Progenitor cell of endocrine pancreas (in vitro differentiated cells): Measurements from ENCODE around the gene MRPL19. TPM values are rescaled to one million over a fixed set of nuclear protein-coding genes. Genes with fewer than 3 reads are reported as not detected.
"Not testable (repeated sequence)": the region's sequence is repeated elsewhere in the genome, so short reads cannot be mapped to it uniquely, and the experiment has no call there.

ENCODE experiments used
- DNase-seq: peaks from one replicate; pipeline ENCODE4 v3.0.0; 2021; ENCODE audit warnings: low spot score; ENCODE audit not compliant: unreplicated experiment
- H3K27ac Mint-ChIP-seq: 2 replicates; pipeline ENCODE4 v1.8.0; 2021; ENCODE audit warnings: mild to moderate bottlenecking, moderate library complexity, mixed read lengths
- H3K27me3 Mint-ChIP-seq: 2 replicates; pipeline ENCODE4 v1.8.0; 2021; ENCODE audit warnings: mixed read lengths
- H3K36me3 Mint-ChIP-seq: 2 replicates; pipeline ENCODE4 v1.8.0; 2022; ENCODE audit warnings: mixed read lengths; ENCODE audit not compliant: insufficient read depth
- H3K4me1 Mint-ChIP-seq: 2 replicates; pipeline ENCODE4 v1.8.0; 2021; ENCODE audit warnings: low read depth, mixed read lengths
- H3K4me3 Mint-ChIP-seq: 2 replicates; pipeline ENCODE4 v1.8.0; 2021; ENCODE audit warnings: low read depth, mild to moderate bottlenecking, moderate library complexity, mixed read lengths
- H3K9me3 Mint-ChIP-seq: 2 replicates; pipeline ENCODE4 v1.8.0; 2021; ENCODE audit warnings: low read depth, mixed read lengths
- total RNA-seq: library from RNA; stranded (reverse); gene quantifications from 2 replicates; pipeline ENCODE4 v1.2.1, GENCODE V29; 2021
- TF ChIP-seq, protein P1 (sequence below): fragments of 200-600 bp; sonication (generic); IDR thresholded peaks from one replicate; pipeline ENCODE4 v1.5.0; 2021; ENCODE audit warnings: antibody characterized with exemption, mild to moderate bottlenecking; ENCODE audit not compliant: unreplicated experiment

The MRPL19 gene
- total RNA-seq, 1 donor from 2014 or later: 73.1 TPM

DNA sequence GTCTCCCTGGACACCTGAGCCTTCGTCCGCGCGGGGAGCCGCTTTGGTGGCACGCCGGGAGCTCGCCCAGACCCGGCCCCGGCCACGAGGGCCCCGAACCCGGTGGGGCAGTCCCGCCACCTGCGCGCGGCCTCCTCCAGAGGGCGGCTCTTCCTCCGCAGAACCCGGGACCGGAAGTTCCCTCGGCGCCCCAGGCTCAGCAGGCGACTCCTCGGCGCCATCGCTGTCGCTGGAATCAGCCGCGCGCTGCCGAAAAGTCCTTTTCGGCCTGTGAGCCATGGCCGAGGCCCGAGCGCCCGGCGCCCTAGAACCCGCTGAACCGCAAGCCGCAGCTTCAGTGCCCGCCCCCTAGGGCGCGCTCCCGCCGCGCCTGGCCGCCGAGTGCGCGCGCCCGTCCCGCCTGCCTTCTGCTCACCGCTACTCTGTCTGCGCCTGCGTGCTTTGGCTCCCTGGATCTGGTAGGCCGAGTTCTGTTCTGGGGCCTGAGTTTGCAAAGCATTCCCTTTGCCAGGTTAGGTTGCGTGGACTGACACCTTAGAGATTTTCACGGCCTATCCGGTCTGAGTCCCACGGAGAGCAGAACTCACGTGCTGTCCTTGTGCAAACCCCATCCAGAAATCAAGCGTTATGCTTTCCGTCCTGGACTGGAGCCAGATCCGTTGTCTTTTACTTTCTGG, 64.1 kb downstream of the MRPL19 start, which contains the start of gene GCFC2:
Gene GCFC2, minus strand, starts transcription at position 339 of the 677 bp plus-strand sequence. Its CDS starts 60 bp downstream, at position 279.
- peaks cover 11% of the 10 kb centered on the region for H3K36me3 Mint-ChIP-seq
- peaks cover 5% of the 10 kb centered on the region for H3K9me3 Mint-ChIP-seq
- DNase-seq: peak; percentile 71
- H3K4me3 Mint-ChIP-seq: peak within 1 kb of the TSS; percentile 76
- peak within 1 kb of the TSS; percentile 98 for H3K27ac Mint-ChIP-seq
- no peaks in the 10 kb centered on the region for H3K27me3 Mint-ChIP-seq
- peaks cover 25% of the 10 kb centered on the region for H3K4me1 Mint-ChIP-seq
- TF ChIP-seq, protein P1, sequence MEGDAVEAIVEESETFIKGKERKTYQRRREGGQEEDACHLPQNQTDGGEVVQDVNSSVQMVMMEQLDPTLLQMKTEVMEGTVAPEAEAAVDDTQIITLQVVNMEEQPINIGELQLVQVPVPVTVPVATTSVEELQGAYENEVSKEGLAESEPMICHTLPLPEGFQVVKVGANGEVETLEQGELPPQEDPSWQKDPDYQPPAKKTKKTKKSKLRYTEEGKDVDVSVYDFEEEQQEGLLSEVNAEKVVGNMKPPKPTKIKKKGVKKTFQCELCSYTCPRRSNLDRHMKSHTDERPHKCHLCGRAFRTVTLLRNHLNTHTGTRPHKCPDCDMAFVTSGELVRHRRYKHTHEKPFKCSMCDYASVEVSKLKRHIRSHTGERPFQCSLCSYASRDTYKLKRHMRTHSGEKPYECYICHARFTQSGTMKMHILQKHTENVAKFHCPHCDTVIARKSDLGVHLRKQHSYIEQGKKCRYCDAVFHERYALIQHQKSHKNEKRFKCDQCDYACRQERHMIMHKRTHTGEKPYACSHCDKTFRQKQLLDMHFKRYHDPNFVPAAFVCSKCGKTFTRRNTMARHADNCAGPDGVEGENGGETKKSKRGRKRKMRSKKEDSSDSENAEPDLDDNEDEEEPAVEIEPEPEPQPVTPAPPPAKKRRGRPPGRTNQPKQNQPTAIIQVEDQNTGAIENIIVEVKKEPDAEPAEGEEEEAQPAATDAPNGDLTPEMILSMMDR: peak; percentile 57

DNA sequence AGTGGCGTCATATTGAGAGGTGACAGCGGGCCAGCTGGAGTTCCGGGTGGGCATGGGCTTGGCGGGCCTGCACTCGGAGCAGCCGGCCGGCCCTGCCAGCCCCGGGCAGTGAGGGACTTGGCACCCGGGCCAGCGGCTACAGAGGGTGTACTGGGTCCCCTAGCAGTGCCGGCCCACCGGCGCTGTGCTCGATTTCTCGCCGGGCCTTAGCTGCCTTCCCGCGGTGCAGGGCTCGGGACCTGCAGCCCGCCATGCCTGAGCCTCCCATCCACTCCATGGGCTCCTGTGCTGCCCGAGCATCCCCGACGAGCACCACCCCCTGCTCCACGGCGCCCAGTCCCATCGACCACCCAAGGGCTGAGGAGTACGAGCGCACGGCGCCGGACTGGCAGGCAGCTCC, 65.0 kb downstream of the MRPL19 start:
- Mint-ChIP-seq H3K4me3 (peak overlapping the region; percentile 76), H3K4me1 (peaks cover 25% of the 10 kb centered on the region)
- not testable (repeated sequence) for H3K27me3 Mint-ChIP-seq, H3K9me3 Mint-ChIP-seq, DNase-seq, H3K27ac Mint-ChIP-seq, H3K36me3 Mint-ChIP-seq

DNA sequence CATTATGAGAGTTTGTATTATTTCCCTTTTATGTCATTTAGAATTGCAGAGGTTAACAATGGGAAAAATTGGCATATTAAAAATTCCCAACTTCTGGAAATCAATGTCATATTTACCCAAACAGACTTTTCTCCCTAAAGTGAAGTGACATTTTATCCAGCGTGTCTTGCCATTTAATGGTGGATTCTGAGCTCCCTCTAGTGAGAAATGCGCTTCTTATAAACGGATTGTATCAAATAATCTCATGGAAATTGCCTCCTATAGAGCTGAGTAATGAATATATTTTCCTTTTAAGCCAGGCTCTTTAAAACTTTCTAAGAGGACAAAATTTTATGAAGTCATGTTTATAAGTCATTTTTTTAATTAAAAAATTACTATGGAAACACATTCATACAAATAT, 69.8 kb downstream of the MRPL19 start:
- Mint-ChIP-seq H3K4me3 (no peak overlapping the region), H3K9me3 (peaks cover 12% of the 10 kb centered on the region), H3K4me1 (peaks cover 6% of the 10 kb centered on the region), H3K27me3 (no peaks in the 10 kb centered on the region), H3K27ac (no peak overlapping the region), H3K36me3 (peaks cover 6% of the 10 kb centered on the region)
- TF ChIP-seq, protein P1: no peak
- no peak for DNase-seq

DNA sequence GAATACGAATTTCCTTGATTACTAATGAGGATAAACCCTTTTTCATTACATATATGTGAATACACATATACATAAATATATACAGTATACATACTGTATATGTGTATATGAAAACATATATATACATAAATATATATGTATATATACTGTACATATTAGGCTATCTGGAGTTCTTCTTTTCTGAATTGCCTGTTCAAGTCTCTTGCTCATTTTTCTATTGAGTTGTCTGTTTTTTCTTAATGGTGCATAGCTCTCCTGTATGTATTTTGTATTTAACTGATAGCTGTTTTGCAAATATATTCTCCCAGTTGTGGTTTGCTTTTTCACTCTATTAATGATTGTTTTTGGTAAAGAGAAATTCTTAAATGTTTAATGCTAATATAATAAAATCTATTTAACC, 73.0 kb downstream of the MRPL19 start:
- no peaks in the 10 kb centered on the region for H3K36me3 Mint-ChIP-seq
- DNase-seq: no peak
- peaks cover 7% of the 10 kb centered on the region for H3K9me3 Mint-ChIP-seq
- no peak overlapping the region for H3K27ac Mint-ChIP-seq
- H3K4me3 Mint-ChIP-seq: no peak overlapping the region
- H3K27me3 Mint-ChIP-seq: no peaks in the 10 kb centered on the region
- peaks cover 5% of the 10 kb centered on the region for H3K4me1 Mint-ChIP-seq
- TF ChIP-seq, protein P1: no peak

DNA sequence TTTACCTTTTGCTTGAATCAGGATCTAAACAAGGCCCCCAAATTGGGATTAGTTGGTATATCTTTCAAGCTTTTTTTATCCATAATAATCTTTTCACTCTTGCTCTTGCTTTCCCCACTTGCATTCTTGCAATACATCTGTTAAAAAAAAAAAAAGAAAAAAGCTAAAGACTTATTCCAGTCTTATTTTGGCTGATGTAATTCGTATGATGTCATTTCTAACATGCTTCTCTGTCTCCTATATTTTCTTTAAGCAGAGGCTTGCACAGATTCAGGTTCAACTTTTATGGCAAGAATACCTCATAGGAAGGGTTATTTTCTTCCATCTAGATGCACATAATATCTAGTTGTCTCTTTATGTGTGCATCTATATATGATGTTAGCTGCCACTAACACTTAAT, 73.9 kb downstream of the MRPL19 start:
- H3K4me1 Mint-ChIP-seq: peaks cover 1% of the 10 kb centered on the region
- TF ChIP-seq, protein P1: no peak
- no peak for DNase-seq
- no peaks in the 10 kb centered on the region for H3K36me3 Mint-ChIP-seq
- H3K9me3 Mint-ChIP-seq: peaks cover 7% of the 10 kb centered on the region
- H3K4me3 Mint-ChIP-seq: no peak overlapping the region
- H3K27ac Mint-ChIP-seq: no peak overlapping the region
- H3K27me3 Mint-ChIP-seq: no peaks in the 10 kb centered on the region

DNA sequence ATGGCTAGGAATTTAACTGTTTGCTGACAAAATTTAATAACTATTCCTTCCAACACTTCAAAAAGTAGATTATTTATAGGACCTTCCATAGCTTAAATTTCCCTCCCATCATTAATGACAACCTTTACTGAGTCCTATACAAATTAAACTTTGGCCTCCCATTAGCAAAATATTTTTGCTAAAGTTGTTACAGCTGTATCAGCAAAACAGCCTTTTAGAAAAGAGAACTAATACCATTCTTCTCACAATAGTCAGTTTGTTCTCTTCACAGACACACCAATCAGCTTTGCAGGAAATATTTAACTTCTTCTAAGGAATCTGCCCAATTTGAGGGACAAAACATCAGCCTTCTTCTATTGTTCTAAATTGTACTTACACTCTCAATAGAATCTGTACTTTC, 76.1 kb downstream of the MRPL19 start:
- Mint-ChIP-seq H3K4me1 (peaks cover 1% of the 10 kb centered on the region), H3K9me3 (peaks cover 5% of the 10 kb centered on the region), H3K36me3 (no peaks in the 10 kb centered on the region), H3K27me3 (no peaks in the 10 kb centered on the region), H3K27ac (no peak overlapping the region), H3K4me3 (no peak overlapping the region)
- no peak for DNase-seq
- TF ChIP-seq, protein P1: no peak
